HFF-Myc (cell line): Measurements from ENCODE around the gene RAET1E.

Experiments used
- DNase-seq: peaks from one replicate; pipeline ENCODE4 v3.0.0-alpha.2; 2011; ENCODE audit warnings: low read depth; ENCODE audit errors: extremely low read depth
- H3K4me3 ChIP-seq: replicated peaks from 2 replicates; pipeline ENCODE4 v1.5.1; 2011; ENCODE audit warnings: low read depth, mild to moderate bottlenecking, control low read depth, low read length
- CTCF ChIP-seq: IDR thresholded peaks from 2 replicates; pipeline ENCODE4 v1.5.1; 2012; ENCODE audit warnings: mild to moderate bottlenecking, low read depth, low read length, control low read depth; ENCODE audit errors: missing control alignments

RAET1E gene

GRCh38 chr6:149877659-149878058, 20.3 kb downstream of the RAET1E start:
- no peak for TF ChIP-seq CTCF
- H3K4me3 ChIP-seq = no peak overlapping the region
- no peak for DNase-seq

- no peak for DNase-seq
- no peak overlapping the region for H3K4me3 ChIP-seq
- TF ChIP-seq CTCF = no peak
These were observed 21.5 kb downstream of the RAET1E start for GRCh38 chr6:149876241-149876933.

- H3K4me3 ChIP-seq = no peak overlapping the region
- DNase-seq = no peak
- no peak for TF ChIP-seq CTCF
These were observed 25.7 kb downstream of the RAET1E start for GRCh38 chr6:149872233-149872632.

- H3K4me3 ChIP-seq = no peak overlapping the region
- no peak for DNase-seq
- TF ChIP-seq CTCF = no peak
These were observed 26.7 kb downstream of the RAET1E start for GRCh38 chr6:149871182-149871581.

GRCh38 chr6:149869275-149869892, 28.5 kb downstream of the RAET1E start:
- no peak for TF ChIP-seq CTCF
- no peak overlapping the region for H3K4me3 ChIP-seq
- no peak for DNase-seq

GRCh38 chr6:149867876-149868640, 29.9 kb downstream of the RAET1E start:
- H3K4me3 ChIP-seq = no peak overlapping the region
- TF ChIP-seq CTCF = no peak
- DNase-seq = no peak
